Endothelial cell (in vitro differentiated cells): ENCODE data around the gene DROSHA. TPM values are rescaled to one million over a fixed set of nuclear protein-coding genes. Genes with fewer than 3 reads are reported as not detected.
A peak's percentile ranks its signal among the peaks of the same experiment; 100 is the strongest.

ENCODE experiments used
- DNase-seq: peaks from one replicate; pipeline ENCODE4 v3.0.0; 2021; ENCODE audit warnings: low spot score
- H3K27ac Mint-ChIP-seq: one replicate; pipeline ENCODE4 v1.8.0; 2021; ENCODE audit warnings: mixed read lengths, inconsistent platforms; ENCODE audit not compliant: unreplicated experiment
- H3K27me3 Mint-ChIP-seq: one replicate; pipeline ENCODE4 v1.8.0; 2021; ENCODE audit warnings: mild to moderate bottlenecking, moderate library complexity, mixed read lengths, inconsistent platforms; ENCODE audit not compliant: unreplicated experiment
- H3K36me3 Mint-ChIP-seq: one replicate; pipeline ENCODE4 v1.8.0; 2021; ENCODE audit warnings: mild to moderate bottlenecking, low read depth, mixed read lengths, inconsistent platforms; ENCODE audit not compliant: unreplicated experiment
- H3K4me1 Mint-ChIP-seq: one replicate; pipeline ENCODE4 v1.8.0; 2021; ENCODE audit warnings: mild to moderate bottlenecking, mixed read lengths, inconsistent platforms; ENCODE audit not compliant: unreplicated experiment
- H3K4me3 Mint-ChIP-seq: one replicate; pipeline ENCODE4 v1.8.0; 2021; ENCODE audit warnings: mild to moderate bottlenecking, mixed read lengths, inconsistent platforms; ENCODE audit not compliant: unreplicated experiment
- H3K9me3 Mint-ChIP-seq: one replicate; pipeline ENCODE4 v1.8.0; 2021; ENCODE audit warnings: mixed read lengths, inconsistent platforms; ENCODE audit not compliant: unreplicated experiment
- total RNA-seq: library from RNA; stranded (reverse); fragmentation: NEBNext Ultra II Directional; extraction: Animal tissue kit (Norgen Biotek cat#: 25700); gene quantifications from one replicate; pipeline ENCODE4 v1.2.1, GENCODE V29; 2021; ENCODE audit not compliant: unreplicated experiment
- TF ChIP-seq, protein P1 (sequence below): fragments of 200-600 bp; sonication (generic); IDR thresholded peaks from one replicate; pipeline ENCODE4 v1.5.0; 2021; ENCODE audit warnings: antibody characterized with exemption; ENCODE audit not compliant: unreplicated experiment

Gene DROSHA
- total RNA-seq, 1 donor from 2014 or later, result 98.2 TPM

DNA sequence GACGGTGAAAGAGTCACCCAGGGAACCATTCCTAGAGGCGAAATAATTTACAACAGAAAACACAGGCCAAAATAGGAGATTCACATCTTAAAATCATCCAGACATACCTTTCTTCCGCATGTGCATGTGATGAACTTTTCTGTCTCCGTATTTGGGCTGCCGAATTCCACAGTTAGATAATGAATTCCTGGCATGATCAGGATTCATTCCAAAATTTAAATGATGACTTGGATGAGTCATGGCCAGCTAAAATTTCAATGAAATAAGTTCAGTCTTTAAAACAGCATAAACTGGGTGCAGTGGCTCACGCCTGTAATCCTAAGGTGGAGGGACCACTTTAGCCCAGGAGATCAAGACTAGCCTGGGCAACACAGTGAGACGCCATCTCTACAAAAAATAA, 82.7 kb downstream of the DROSHA start:
- Mint-ChIP-seq H3K36me3 (peaks cover 47% of the 10 kb centered on the region), H3K4me3 (no peak overlapping the region), H3K4me1 (peaks cover 4% of the 10 kb centered on the region), H3K9me3 (no peaks in the 10 kb centered on the region), H3K27me3 (peaks cover 4% of the 10 kb centered on the region), H3K27ac (no peak overlapping the region)
- TF ChIP-seq, protein P1, sequence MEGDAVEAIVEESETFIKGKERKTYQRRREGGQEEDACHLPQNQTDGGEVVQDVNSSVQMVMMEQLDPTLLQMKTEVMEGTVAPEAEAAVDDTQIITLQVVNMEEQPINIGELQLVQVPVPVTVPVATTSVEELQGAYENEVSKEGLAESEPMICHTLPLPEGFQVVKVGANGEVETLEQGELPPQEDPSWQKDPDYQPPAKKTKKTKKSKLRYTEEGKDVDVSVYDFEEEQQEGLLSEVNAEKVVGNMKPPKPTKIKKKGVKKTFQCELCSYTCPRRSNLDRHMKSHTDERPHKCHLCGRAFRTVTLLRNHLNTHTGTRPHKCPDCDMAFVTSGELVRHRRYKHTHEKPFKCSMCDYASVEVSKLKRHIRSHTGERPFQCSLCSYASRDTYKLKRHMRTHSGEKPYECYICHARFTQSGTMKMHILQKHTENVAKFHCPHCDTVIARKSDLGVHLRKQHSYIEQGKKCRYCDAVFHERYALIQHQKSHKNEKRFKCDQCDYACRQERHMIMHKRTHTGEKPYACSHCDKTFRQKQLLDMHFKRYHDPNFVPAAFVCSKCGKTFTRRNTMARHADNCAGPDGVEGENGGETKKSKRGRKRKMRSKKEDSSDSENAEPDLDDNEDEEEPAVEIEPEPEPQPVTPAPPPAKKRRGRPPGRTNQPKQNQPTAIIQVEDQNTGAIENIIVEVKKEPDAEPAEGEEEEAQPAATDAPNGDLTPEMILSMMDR, result no peak
- DNase-seq, result no peak

GRCh38 chr5:31445041-31445600, 86.8 kb downstream of the DROSHA start:
- Mint-ChIP-seq H3K4me3 (no peak overlapping the region), H3K36me3 (peaks cover 36% of the 10 kb centered on the region), H3K27me3 (peaks cover 4% of the 10 kb centered on the region), H3K4me1 (no peaks in the 10 kb centered on the region), H3K9me3 (no peaks in the 10 kb centered on the region), H3K27ac (no peak overlapping the region)
- TF ChIP-seq, protein P1, result no peak
- no peak for DNase-seq

DNA sequence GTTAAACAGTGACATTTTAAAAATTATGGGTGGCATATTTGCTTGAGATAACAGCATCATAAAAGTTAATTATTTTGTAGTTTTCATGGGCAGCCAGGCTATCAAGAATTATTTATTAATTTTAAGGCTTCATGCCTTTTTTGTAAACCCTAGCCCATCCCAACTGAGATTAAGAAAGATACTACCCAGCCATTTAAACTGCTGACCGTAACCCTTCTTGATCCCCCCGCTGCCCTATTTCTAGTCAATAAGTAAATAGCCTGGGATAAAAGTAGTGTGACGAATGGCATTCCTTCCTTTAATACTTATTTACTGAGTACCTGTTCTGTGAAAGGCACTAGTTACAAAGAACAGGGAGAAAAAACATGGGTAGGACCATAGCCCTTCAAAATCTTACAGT, 88.3 kb downstream of the DROSHA start:
- no peak for DNase-seq
- Mint-ChIP-seq H3K4me3 (peak overlapping the region; percentile 43), H3K36me3 (peaks cover 32% of the 10 kb centered on the region), H3K27me3 (peaks cover 4% of the 10 kb centered on the region), H3K27ac (no peak overlapping the region), H3K9me3 (no peaks in the 10 kb centered on the region), H3K4me1 (no peaks in the 10 kb centered on the region)
- TF ChIP-seq, protein P1, result no peak

- no peak overlapping the region for H3K27ac Mint-ChIP-seq
Observed at GRCh38 chr5:31442058-31442745, 89.7 kb downstream of the DROSHA start.

DNA sequence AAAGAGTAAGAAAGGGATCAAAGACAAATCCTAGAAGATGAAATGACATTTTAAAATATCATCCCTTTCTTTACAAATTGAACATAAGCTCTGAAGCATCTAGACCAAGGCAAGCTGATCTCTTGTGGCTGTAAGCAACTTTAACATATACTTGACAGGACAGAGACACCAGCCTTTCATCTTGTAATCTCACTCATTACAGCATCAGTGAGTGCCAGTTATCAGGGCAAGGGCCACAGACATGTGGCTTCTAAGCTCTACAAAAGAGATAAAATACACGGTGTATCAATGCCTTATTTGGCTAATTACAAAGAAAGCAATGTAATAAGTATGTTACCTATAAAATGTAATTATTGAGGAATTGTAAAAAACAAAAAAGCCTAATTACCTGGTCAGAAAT, 95.0 kb downstream of the DROSHA start:
- Mint-ChIP-seq H3K9me3 (no peaks in the 10 kb centered on the region), H3K4me1 (no peaks in the 10 kb centered on the region), H3K27ac (no peak overlapping the region), H3K36me3 (peaks cover 22% of the 10 kb centered on the region), H3K4me3 (no peak overlapping the region), H3K27me3 (peaks cover 1% of the 10 kb centered on the region)
- DNase-seq, result no peak
- TF ChIP-seq, protein P1, result no peak

More at GRCh38 chr5:31442058-31442745, 89.7 kb downstream of the DROSHA start:
- Mint-ChIP-seq H3K27me3 (peaks cover 5% of the 10 kb centered on the region), H3K9me3 (no peaks in the 10 kb centered on the region), H3K4me1 (no peaks in the 10 kb centered on the region), H3K4me3 (no peak overlapping the region), H3K36me3 (peaks cover 24% of the 10 kb centered on the region)
- no peak for DNase-seq
- TF ChIP-seq, protein P1, result no peak
